HUES64 (cell line): ENCODE measurements around the gene RREB1.
A peak's percentile ranks its signal among the peaks of the same experiment; 100 is the strongest.

Source experiments
- H3K27ac ChIP-seq: 2 replicates; pipeline ENCODE4 v1.7.0; 2013; ENCODE audit warnings: low read depth, low read length, inconsistent platforms
- H3K27me3 ChIP-seq: 2 replicates; pipeline ENCODE4 v1.6.1; 2013; ENCODE audit warnings: mild to moderate bottlenecking, low read length; ENCODE audit not compliant: insufficient read depth
- H3K36me3 ChIP-seq: 2 replicates; pipeline ENCODE4 v1.6.1; 2013; ENCODE audit warnings: mild to moderate bottlenecking, low read length; ENCODE audit not compliant: insufficient read depth
- H3K4me1 ChIP-seq: 2 replicates; pipeline ENCODE4 v1.6.1; 2013; ENCODE audit warnings: mild to moderate bottlenecking, low read length, moderate library complexity; ENCODE audit not compliant: insufficient read depth
- H3K4me3 ChIP-seq: 2 replicates; pipeline ENCODE4 v1.5.1; 2013; ENCODE audit warnings: mild to moderate bottlenecking, low read length, moderate library complexity
- H3K9ac ChIP-seq: 2 replicates; pipeline ENCODE4 v1.6.1; 2013; ENCODE audit warnings: mild to moderate bottlenecking, low read depth, low read length
- H3K9me3 ChIP-seq: 2 replicates; pipeline ENCODE4 v1.6.1; 2013; ENCODE audit warnings: low read depth, low read length; ENCODE audit not compliant: insufficient read depth
- WGBS: fragments of 150-250, 120-280 bp; methylation state at CpG from one replicate; pipeline ENCODE4 v1.1.7; 2013; ENCODE audit warnings: missing lambda C conversion rate; 5-methylcytosine and 5-hydroxymethylcytosine counted together

The RREB1 gene

DNA sequence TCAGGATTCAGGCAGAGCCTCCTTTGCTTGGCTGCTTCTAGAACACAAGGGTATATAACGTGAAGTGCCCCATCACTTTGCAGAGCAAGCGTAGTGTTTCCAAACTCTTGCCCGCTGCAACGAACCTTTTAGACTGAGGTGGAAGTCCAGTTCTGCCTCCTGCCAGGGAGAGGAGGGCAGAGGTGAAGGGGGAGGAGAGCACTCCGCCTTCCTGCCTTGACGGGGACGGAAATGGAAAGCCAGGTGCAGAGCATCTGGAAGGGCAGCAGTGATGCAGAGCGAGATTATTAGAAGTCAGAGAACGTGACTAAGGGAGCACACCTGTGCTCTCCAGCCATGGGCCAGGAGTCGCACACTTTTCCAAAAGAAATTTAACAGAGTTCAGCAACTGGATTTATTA, 63.4 kb downstream of the RREB1 start:
- Histone ChIP-seq H3K4me1 (peaks cover 59% of the 10 kb centered on the region), H3K4me3 (no peak overlapping the region), H3K36me3 (no peaks in the 10 kb centered on the region), H3K9me3 (no peaks in the 10 kb centered on the region), H3K9ac (no peak overlapping the region), H3K27ac (no peak overlapping the region), H3K27me3 (no peaks in the 10 kb centered on the region)
- 91% methylated on average over 10 of the region's 10 CpGs for WGBS

DNA sequence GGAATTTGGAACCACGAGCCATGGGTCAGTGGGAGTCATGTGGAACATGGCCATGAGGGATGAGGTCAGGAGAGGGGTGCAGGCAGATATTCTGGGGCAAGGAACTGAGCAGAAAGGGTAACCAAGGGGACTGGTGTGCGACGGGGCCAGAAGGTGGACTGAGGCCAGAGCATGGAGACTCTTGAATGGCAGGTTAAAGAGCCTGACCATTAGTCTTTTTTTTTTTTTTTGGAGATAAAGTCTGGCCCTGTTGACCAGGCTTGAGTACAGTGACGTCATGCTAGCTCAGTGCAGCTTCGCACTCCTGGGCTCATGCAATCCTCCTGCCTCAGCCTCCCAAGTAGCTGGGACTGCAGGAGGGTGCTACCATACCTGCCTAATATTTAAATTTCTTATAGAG, 64.0 kb downstream of the RREB1 start:
- no peak overlapping the region for H3K9ac ChIP-seq
- peaks cover 59% of the 10 kb centered on the region for H3K4me1 ChIP-seq
- no peak overlapping the region for H3K27ac ChIP-seq
- WGBS, result 97% methylated on average over 5 of the region's 5 CpGs
- no peaks in the 10 kb centered on the region for H3K27me3 ChIP-seq
- H3K9me3 ChIP-seq, result no peaks in the 10 kb centered on the region
- H3K4me3 ChIP-seq, result no peak overlapping the region
- H3K36me3 ChIP-seq, result no peaks in the 10 kb centered on the region; the same call in 1 of the 2 replicates

DNA sequence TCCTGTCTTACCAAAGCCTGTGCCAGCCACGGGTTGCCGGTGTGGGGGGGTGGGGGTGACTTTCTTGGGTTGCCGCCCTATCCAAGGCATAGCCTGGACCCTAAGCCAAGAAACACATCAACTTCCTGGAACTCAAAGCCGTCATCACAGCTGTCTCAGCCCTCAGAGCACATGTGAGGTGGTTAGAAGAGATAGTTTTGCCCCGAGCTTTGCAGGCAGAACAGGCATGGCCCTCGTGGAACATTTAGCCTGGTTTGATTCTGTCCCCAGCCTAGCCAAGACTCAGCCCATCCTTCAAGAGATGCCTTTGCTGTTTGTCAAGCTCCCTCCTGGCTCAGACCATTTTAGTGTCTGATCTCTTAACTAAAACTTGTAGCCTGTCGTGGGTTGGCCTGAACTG, 64.9 kb downstream of the RREB1 start:
- H3K4me3 ChIP-seq, result no peak overlapping the region
- H3K9me3 ChIP-seq, result no peaks in the 10 kb centered on the region
- no peak overlapping the region for H3K27ac ChIP-seq
- H3K4me1 ChIP-seq, result peaks cover 57% of the 10 kb centered on the region
- peaks cover 4% of the 10 kb centered on the region for H3K36me3 ChIP-seq
- no peak overlapping the region for H3K9ac ChIP-seq
- WGBS, result 93% methylated on average over 7 of the region's 7 CpGs
- H3K27me3 ChIP-seq, result no peaks in the 10 kb centered on the region

DNA sequence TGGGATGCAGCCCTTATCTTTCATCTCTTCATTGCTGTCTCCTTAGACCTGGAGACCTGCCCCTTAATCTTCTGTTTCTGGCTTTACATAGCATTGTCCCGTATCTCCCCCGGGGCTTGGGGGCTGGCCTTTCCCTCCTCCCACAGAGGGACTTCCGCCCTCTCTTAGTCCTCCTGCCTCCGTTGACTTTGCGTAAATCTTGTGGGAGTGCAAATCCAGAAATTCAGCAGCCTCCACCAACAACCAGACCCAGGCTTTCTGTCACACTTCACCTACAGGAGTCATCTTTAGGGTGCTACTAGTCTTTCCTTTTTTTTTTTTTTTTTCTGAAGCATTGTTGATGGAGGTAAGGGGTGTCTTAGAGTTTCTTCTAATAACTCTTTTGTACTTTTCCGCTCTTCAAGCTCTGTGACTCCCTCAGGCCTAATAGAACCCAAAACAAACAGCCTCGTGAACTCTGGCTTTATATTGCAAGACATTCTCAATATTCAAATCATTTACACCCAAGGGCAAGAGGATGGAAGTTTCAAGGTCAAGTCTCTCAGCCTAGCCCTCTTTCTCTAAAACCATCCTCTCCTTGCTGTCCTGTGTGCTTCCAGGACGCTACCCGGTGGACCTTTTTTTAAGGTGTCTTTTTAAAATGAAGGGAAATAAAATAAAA, 66.2 kb downstream of the RREB1 start:
- H3K9me3 ChIP-seq, result no peaks in the 10 kb centered on the region
- 26% methylated on average over 9 of the region's 9 CpGs for WGBS
- peak overlapping the region; percentile 38 for H3K27ac ChIP-seq
- H3K4me3 ChIP-seq, result peak overlapping the region; percentile 31; the same call in 1 of the 2 replicates
- peaks cover 12% of the 10 kb centered on the region for H3K36me3 ChIP-seq
- no peaks in the 10 kb centered on the region for H3K27me3 ChIP-seq
- 0 out of 2 replicates have a peak overlapping the region, but pooled peaks have one; percentile 14 for H3K9ac ChIP-seq
- H3K4me1 ChIP-seq, result peaks cover 48% of the 10 kb centered on the region

DNA sequence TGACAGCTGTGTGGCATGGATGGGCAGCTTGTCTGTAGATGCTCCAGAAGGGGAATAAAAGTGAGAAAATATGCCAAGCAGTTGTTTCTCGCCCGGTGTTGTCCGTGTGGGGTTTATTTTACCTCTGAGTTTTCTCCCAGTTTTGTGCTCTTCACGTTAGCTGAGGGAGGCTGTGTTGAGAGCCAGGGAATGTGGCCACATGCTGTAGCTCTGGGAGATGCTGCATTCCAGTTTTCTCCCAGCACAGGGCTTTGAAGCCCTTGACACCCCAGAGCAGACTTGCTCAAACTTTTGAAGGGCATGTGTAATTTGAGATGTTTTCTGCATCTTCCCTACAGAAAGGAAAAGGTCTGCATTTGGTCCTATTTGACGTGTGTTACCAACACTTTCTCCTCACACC, 67.7 kb downstream of the RREB1 start:
- no peak overlapping the region for H3K4me3 ChIP-seq
- no peak overlapping the region for H3K27ac ChIP-seq
- H3K4me1 ChIP-seq, result peaks cover 47% of the 10 kb centered on the region
- peaks cover 27% of the 10 kb centered on the region for H3K36me3 ChIP-seq
- no peaks in the 10 kb centered on the region for H3K9me3 ChIP-seq
- 76% methylated on average over 5 of the region's 5 CpGs for WGBS
- H3K27me3 ChIP-seq, result no peaks in the 10 kb centered on the region
- no peak overlapping the region for H3K9ac ChIP-seq

DNA sequence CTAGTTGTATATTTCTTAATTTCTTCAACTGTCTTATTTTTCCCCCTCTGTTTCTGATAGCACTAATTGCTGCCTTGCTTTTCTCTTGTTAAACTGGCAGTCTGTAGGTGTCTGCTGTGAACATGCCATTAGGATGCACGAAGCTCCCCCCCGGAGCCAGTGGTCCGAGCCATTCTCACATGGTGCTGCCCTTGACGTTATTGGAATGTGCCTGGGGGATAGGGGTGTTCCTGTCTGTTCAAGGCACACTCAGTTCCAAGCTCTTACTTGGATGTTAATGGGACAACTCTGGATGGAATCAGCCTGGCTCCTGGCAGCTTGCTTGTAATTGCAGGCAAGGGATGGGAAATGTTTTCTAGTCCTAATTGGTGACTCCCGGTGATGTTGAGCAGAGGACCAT, 68.4 kb downstream of the RREB1 start:
- no peaks in the 10 kb centered on the region for H3K27me3 ChIP-seq
- no peak overlapping the region for H3K27ac ChIP-seq
- no peak overlapping the region for H3K9ac ChIP-seq
- no peaks in the 10 kb centered on the region for H3K9me3 ChIP-seq
- 72% methylated on average over 5 of the region's 5 CpGs for WGBS
- H3K4me1 ChIP-seq, result peaks cover 40% of the 10 kb centered on the region
- H3K36me3 ChIP-seq, result peaks cover 34% of the 10 kb centered on the region
- no peak overlapping the region for H3K4me3 ChIP-seq

DNA sequence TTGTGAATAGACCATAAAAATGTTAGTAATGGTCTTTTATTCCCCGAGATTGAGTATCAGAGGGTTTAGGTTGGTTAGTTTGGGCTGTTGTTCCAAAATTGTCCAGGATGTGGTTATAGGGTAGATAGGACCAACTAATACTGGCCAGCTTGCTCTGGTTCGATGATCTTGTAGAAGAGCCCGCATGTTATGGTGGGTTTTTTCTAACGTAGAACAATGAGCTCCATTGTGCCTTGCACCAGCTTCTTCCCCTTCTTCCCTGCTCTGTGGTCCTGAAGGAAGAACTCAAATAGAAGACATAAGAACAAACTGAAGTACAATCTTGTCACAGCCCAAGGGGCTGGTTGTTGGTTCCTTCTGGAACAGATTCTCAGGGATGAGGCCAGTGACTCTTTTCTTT, 70.5 kb downstream of the RREB1 start:
- no peak overlapping the region for H3K9ac ChIP-seq
- no peak overlapping the region for H3K27ac ChIP-seq
- H3K4me3 ChIP-seq, result no peak overlapping the region
- no peaks in the 10 kb centered on the region for H3K9me3 ChIP-seq
- WGBS, result 93% methylated on average over 4 of the region's 4 CpGs
- H3K27me3 ChIP-seq, result no peaks in the 10 kb centered on the region
- peaks cover 54% of the 10 kb centered on the region for H3K36me3 ChIP-seq
- peaks cover 33% of the 10 kb centered on the region for H3K4me1 ChIP-seq

DNA sequence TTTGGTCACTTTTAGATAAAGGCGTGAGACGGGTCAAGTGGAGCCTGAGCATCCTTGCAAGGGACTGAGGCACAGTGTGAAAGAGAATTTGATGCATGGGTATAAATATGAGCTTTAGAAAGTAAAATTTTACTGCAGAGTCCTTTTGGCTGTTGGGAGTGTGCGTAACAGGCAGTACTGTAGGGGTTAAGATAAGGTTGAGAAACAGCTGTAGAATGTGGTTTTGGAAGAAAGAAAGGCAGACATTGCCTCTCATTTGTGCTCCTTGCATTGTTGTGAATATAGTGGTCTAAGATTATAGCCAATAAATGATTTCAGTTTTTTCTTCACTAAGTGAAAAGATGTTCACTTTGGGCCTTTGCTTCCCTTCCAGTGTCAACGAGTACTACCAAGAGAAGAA, 73.0 kb downstream of the RREB1 start:
- Histone ChIP-seq H3K4me3 (no peak overlapping the region), H3K4me1 (peaks cover 11% of the 10 kb centered on the region; the same call in 1 of the 2 replicates), H3K9me3 (no peaks in the 10 kb centered on the region), H3K27me3 (no peaks in the 10 kb centered on the region), H3K27ac (no peak overlapping the region), H3K36me3 (peaks cover 59% of the 10 kb centered on the region), H3K9ac (no peak overlapping the region)
- 94% methylated on average over 4 of the region's 4 CpGs for WGBS

DNA sequence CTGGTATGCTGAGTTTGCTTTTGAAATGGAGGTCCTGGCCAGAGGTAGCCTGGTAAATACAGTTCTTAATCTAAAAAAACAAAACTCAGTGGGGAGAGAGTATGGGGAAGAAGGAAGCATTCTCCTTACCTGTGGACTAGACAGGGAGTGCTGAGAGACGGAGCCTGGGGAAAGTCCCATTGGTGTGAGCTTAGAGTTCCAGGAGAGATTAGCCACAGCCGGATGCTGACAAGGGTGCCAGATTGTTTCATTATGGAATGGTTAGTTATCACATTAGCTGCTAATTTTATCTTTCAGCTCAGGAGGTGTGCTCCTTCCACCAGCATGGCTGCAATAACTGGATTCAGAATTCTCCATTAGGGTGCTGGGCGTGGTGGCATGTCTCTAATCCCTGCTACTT, 75.9 kb downstream of the RREB1 start:
- WGBS, result 88% methylated on average over 3 of the region's 3 CpGs
- H3K4me1 ChIP-seq, result no peaks in the 10 kb centered on the region
- H3K9ac ChIP-seq, result no peak overlapping the region
- H3K27me3 ChIP-seq, result no peaks in the 10 kb centered on the region
- H3K9me3 ChIP-seq, result no peaks in the 10 kb centered on the region
- peaks cover 64% of the 10 kb centered on the region for H3K36me3 ChIP-seq
- no peak overlapping the region for H3K4me3 ChIP-seq
- H3K27ac ChIP-seq, result no peak overlapping the region

DNA sequence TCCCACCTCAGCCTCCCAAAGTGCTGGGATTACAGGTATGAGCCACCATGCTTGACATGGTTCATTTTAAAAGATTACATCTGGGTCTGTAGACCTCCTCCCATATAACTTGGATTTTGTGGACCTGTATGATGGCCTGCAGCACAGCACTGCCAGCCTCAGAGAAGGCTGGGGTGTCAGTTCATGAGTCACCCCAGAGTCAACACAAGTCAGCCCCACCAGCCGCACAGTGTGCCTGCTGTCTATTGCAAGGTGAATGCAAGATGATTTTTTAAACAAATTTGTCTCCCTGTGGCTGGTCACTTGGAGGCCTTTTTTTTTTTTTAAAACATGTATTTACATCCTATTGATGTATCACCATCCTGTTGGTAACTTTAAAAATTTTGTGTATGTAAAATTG, 76.7 kb downstream of the RREB1 start:
- 79% methylated on average over 1 of the region's 1 CpG for WGBS
- H3K4me3 ChIP-seq, result no peak overlapping the region
- no peaks in the 10 kb centered on the region for H3K9me3 ChIP-seq
- H3K9ac ChIP-seq, result no peak overlapping the region
- H3K27ac ChIP-seq, result no peak overlapping the region
- H3K27me3 ChIP-seq, result no peaks in the 10 kb centered on the region
- no peaks in the 10 kb centered on the region for H3K4me1 ChIP-seq
- H3K36me3 ChIP-seq, result peaks cover 64% of the 10 kb centered on the region

DNA sequence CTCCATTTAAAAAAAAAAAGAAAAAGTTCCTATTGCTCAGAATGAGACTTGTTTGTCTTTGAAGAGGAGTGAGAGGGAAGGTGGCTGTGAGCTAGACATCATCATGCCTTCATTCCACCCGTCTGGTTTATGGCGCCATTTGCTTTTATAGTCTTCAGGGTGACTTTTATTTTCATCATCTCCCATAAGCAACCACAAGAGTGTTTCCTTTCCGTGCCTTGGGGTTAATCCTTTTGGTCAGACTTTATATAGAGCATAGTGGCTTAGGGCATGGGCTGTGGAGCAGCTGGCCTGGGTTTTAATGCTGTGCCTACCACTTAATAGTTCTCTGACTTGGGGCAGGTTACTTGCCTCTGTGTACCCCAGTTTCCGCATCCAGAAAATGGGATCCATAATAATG, 77.8 kb downstream of the RREB1 start:
- Histone ChIP-seq H3K4me3 (no peak overlapping the region), H3K27me3 (no peaks in the 10 kb centered on the region), H3K36me3 (peaks cover 64% of the 10 kb centered on the region), H3K9me3 (no peaks in the 10 kb centered on the region), H3K4me1 (no peaks in the 10 kb centered on the region), H3K9ac (no peak overlapping the region), H3K27ac (no peak overlapping the region)
- 99% methylated on average over 4 of the region's 4 CpGs for WGBS

DNA sequence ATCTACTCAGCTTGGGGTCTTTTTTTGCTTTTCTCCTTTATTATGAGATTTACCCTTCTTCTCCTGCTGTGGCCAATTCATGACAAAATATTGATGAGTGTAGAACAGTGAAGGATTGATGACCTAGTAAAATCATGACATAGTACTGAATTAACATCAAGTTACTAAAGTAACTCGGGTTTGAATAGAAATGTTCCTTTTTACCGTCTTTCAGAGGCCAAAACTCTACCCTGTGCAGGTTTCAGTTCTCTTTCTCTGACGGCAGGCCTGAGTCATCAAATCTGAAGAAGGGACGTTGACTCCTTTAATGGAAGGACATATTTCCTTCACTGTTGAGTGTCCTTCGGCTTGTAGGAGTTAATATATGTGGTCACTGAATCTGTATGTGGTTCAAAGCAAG, 80.7 kb downstream of the RREB1 start:
- Histone ChIP-seq H3K27me3 (no peaks in the 10 kb centered on the region), H3K9me3 (no peaks in the 10 kb centered on the region), H3K4me1 (no peaks in the 10 kb centered on the region), H3K36me3 (peaks cover 49% of the 10 kb centered on the region), H3K4me3 (no peak overlapping the region), H3K27ac (no peak overlapping the region), H3K9ac (no peak overlapping the region)
- WGBS, result 97% methylated on average over 5 of the region's 5 CpGs
